AML-193 (cell line): ENCODE data around the gene MYEOV.

Experiments
- DNase-seq, 2 experiments: peaks; one replicate each; lab custom pipeline; 2025; lab: John Stamatoyannopoulos, UW

The MYEOV gene

DNA sequence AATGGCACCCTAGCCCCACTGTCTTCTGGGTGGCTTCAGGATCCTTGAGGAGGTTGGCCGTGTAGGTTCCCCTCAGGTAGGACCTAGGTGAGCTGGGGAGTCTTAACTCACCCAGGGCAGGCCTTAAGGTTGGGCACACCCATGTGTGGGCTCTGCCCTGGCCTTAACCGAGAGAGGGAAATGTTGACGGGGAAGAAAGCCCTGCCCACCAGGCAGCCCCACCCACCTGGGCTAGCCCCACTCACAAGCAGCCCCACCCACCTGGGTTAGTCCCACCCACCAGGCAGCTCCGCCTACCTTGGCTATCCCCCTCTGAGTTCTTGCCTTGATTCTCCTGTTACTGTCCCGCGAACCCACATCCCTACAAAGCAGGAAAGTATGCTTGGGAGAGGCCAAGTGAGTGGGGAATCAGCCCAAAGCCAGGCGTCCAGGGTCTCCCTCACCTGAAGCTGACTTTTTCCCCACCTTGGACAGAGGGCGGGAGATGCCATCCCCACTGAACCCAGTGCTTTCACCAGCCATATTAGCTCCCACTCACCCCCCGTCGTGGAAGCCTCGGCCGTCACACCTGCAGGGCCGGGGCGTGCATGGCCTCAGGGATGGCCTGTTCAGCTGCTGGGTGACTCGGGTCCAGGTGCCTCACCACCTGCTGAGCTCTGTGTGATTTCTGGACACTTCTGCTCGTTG lies at the start of gene MYEOV:
Gene MYEOV, plus strand, starts transcription at position 337 of the 687 bp plus-strand sequence. CDS start 1,200 bp downstream, outside the sequence.
- no peak for DNase-seq

DNA sequence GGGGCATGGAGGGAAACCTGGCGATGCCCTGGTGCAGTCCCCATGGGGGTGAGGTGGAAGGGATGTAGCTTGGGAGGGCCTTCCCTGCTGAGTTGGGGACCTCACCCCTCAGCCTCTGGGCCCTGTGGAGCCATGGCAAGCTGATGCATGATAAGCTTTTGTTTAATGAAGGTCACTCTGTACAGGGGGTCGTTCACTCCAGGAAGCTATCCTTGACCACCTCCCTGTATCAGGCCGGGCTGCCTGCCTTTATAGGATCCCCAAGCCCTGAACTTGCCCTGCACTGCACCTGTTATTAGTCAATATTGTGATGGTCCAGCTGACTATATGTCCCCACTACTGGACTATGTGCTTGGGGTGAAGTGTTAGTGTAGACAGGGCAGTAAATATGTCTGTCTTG lies 49.7 kb upstream of the MYEOV start:
- DNase-seq, result no peak

- no peak for DNase-seq
Observed at GRCh38 chr11:69245041-69245440, 48.9 kb upstream of the MYEOV start.

GRCh38 chr11:69245491-69246345 lies 48.2 kb upstream of the MYEOV start:
- no peak for DNase-seq

- DNase-seq, result no peak
Observed at GRCh38 chr11:69249311-69250185, 44.4 kb upstream of the MYEOV start.

DNA sequence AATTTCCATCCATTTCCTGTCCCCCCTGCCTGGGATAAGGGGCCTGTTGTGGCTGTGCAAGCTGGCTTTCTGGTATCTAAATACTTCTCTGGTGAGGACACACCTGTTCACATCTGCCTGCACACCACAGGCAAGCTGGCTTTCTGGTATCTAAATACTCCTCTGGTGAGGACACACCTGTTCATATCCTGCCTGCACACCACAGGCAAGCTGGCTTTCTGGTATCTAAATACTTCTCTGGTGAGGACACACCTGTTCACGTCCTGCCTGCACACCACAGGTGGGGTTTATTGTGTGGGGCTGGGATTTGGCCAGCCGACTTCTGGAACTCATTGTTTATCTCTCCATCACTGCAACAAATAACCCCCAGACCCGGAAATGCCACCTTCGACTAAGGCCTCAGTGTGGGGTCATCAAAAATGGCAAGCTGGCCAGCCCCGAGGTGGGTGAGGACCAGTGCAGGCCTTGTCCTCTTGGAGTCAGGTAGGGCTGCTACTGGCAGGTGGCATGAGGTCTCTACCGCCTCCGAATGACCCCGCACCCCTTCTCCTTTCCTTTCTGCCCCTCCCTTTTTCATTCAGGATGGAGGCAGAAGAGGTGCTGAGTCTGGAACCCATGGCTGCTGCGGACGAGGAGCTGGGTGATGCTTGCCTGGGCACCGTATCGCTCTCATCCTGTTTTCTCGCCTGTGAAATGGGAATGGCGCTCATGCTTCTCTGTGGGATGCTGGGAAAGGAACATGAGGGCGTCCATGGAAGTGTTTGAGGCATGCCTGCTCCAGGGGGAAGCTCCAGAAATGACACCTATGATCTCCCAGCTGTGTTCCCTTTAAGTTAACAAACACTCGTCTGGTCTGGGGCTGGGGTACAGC lies 43.5 kb upstream of the MYEOV start:
- no peak for DNase-seq

GRCh38 chr11:69251057-69251393 lies 42.9 kb upstream of the MYEOV start:
- DNase-seq, result no peak

GRCh38 chr11:69251639-69252489 lies 42.1 kb upstream of the MYEOV start:
- DNase-seq, result no peak

DNA sequence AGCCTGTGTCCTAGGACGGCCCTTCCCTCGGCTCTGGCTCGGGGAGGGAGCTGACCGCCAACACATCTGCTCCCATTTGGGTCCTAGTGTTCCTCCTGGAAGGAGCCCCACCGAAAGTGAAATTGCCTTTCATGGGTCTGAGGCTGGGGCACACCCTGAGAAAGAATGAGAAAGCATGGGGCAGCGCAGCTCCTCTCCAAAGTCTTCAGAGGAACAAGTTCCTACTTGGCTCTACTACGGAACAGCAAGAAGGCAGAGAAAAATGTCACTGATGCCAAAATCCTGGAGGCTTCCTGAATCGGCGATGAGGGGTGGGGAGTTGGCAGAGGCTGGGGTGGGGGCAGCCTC lies 41.5 kb upstream of the MYEOV start:
- DNase-seq, result no peak

- no peak for DNase-seq
Observed at GRCh38 chr11:69253028-69253427, 40.9 kb upstream of the MYEOV start.

DNA sequence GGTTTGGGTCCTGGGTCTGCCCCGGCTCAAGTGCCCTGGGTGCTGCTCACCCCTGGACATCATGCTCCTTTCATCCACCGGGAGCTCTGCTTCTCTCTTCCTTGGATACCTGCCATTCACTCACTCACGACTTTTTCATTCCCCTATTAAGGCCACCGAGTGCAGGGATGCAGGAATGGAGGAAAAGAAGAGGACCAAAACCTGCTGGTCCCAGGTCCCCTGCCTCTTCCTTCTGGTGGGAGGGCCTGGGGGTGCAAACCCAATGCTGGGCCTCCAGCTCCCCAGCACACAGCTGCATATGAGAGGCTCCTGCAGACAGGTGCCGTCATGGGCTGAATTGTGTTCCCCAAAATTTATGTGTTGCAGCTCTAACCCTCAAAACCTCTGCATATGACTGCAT lies 36.8 kb upstream of the MYEOV start:
- no peak for DNase-seq

- DNase-seq, result no peak
Observed at GRCh38 chr11:69257838-69258658, 35.9 kb upstream of the MYEOV start.

- no peak for DNase-seq
Observed at GRCh38 chr11:69259096-69259495, 34.9 kb upstream of the MYEOV start.

DNA sequence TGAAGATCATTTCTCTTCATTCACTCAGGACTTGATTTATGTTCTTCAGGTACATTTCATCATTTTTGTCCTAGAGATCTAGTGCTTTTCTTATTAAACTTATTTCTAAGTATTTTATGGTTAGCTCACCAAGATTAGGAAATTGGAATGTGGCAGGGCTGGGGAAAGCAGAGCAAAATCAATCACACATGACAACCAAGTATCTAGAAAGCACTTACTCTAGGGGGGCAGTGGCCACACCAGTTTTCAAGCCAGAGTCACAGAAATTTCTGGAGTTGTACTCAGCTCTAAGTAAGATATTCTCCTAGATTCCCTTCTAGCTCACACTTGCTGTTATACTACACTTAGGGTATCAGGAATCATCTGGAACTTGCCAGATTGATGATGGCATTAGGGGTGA lies 33.3 kb upstream of the MYEOV start:
- DNase-seq, result no peak

DNA sequence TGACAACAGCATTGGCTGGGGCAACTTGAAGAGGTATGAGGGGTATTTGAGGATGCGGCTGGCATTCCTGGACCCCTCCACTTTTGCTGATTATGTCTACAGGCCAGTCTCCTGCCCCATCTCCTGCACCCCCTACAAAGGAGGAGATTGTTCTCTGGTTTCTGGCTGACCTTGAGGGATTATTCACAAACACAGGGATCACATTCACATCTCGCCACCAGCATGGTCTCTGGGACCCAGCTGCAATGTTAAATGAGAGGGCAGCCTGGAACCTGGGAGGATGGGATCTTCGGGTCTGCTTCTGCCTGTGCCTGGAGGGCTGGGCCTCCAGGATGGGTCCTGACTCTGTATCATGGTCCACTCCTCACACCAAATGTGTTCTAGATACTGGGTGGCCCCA lies 32.8 kb upstream of the MYEOV start:
- DNase-seq, result no peak

DNA sequence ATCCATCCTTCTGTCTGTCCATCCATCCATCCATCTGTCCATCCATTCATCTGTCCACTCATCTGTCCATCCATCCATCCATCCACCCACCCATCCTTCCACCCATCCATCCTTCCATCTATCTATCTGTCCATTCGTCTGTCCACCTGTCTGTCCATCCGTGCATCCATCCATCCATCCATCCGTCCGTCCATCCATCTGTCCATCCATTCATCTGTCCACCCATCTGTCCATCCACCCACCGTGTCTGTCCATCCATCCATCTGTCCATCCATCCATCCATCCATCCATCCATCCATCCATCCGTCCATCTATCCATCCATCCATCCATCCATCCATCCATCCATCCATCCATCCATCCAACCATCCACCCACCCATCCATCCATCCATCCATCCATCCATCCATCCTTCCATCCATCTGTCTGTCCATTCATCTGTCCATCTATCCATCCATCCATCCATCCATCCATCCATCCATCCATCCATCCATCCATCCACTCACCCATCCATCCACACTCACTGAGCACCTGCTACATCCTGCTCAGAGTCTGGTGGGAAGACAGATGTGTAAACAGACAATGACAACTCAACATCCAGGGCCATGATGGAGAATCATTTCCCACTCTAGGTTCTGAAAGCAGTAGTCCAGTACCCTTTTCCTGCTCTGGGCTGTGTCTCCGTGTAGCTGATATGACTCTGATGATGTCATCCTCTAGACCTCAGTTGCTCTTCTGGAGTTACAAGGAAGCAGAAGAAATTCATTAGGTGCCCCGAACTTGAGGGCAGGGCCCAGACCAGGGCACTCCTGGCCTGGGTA lies 30.8 kb upstream of the MYEOV start:
- DNase-seq, result no peak

DNA sequence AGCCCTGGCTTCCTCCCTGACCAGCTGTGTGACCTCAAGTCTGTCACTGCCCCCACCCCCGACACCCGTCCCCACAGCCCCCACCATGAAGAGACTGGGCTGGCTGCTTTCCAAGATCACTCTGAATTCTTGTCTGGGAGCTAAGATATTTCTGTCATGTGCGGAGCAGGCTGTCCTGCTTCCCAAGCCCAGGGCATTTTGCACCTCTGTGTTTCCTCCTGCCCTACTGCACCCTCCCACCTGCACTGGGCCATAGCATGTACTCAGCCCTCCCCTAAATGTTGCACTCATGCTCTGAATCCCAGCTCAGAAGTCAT lies 30.3 kb upstream of the MYEOV start:
- DNase-seq, result no peak

GRCh38 chr11:69264486-69264885 lies 29.5 kb upstream of the MYEOV start:
- no peak for DNase-seq

DNA sequence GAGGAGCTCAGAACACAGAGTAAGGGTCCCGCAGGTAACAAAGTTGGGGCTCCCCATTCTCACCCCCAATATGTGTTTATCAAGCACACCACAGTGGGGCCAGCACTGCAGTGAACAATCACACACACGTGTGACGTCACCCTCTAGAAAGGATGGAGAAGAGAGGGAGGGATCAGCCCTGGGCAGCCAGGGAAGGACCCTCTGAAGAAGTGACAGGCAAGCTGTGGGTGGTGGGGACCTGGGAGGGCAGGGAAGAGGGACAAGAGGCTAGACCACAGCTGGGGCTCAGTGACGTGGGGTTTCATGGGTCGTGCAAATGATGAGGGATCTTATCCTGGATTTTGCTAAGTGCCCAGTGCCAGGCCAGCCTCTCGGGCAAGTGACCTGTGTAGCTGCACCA lies 28.7 kb upstream of the MYEOV start:
- no peak for DNase-seq
